H9 (cell line): ENCODE measurements around the gene ANAPC4. TPM values are rescaled to one million over a fixed set of nuclear protein-coding genes. Genes with fewer than 3 reads are reported as not detected.

Source experiments
- DNase-seq: peaks from one replicate; pipeline ENCODE4 v3.0.0-alpha.2; 2017
- H2AFZ ChIP-seq: one replicate; pipeline ENCODE4 v1.6.1; 2013; ENCODE audit warnings: mild to moderate bottlenecking, low read length, control low read depth, moderate library complexity
- H2AK5ac ChIP-seq: 2 replicates; pipeline ENCODE4 v1.6.1; 2013; ENCODE audit warnings: low read length, control low read depth, mixed read lengths; ENCODE audit not compliant: insufficient read length
- H2BK120ac ChIP-seq: one replicate; pipeline ENCODE4 v1.6.1; 2013; ENCODE audit warnings: low read depth, mild to moderate bottlenecking, low read length, control low read depth, inconsistent platforms; ENCODE audit not compliant: poor library complexity, severe bottlenecking
- H2BK12ac ChIP-seq: 2 replicates; pipeline ENCODE4 v1.6.1; 2013; ENCODE audit warnings: low read length, control low read depth, mixed read lengths, low read depth; ENCODE audit not compliant: insufficient read length
- H2BK15ac ChIP-seq: 2 replicates; pipeline ENCODE4 v1.6.1; 2013; ENCODE audit warnings: low read depth, low read length, control low read depth
- H2BK20ac ChIP-seq: one replicate; pipeline ENCODE4 v1.6.1; 2013; ENCODE audit warnings: low read depth, mild to moderate bottlenecking, low read length, control low read depth, inconsistent platforms; ENCODE audit not compliant: poor library complexity, severe bottlenecking
- H2BK5ac ChIP-seq: 2 replicates; pipeline ENCODE4 v1.6.1; 2013; ENCODE audit warnings: low read length, control low read depth, mixed read lengths; ENCODE audit not compliant: insufficient read length
- H3K14ac ChIP-seq: 2 replicates; pipeline ENCODE4 v1.6.1; 2013; ENCODE audit warnings: low read length, control low read depth; ENCODE audit not compliant: insufficient read depth
- H3K18ac ChIP-seq: 2 replicates; pipeline ENCODE4 v1.6.1; 2013; ENCODE audit warnings: low read depth, mild to moderate bottlenecking, mixed read lengths, low read length, control low read depth; ENCODE audit not compliant: insufficient read length
- H3K23ac ChIP-seq: 2 replicates; pipeline ENCODE4 v1.6.1; 2013; ENCODE audit warnings: low read length, control low read depth, mixed read lengths, low read depth; ENCODE audit not compliant: insufficient read length
- H3K23me2 ChIP-seq: 2 replicates; pipeline ENCODE4 v1.6.1; 2013; ENCODE audit warnings: low read depth, mild to moderate bottlenecking, mixed read lengths, low read length, control low read depth; ENCODE audit not compliant: insufficient read length, poor library complexity, severe bottlenecking
- H3K27ac ChIP-seq: 2 replicates; pipeline ENCODE4 v1.5.1; 2013; ENCODE audit warnings: low read length, control low read depth, mixed read lengths, low read depth; ENCODE audit not compliant: insufficient read length
- H3K27me3 ChIP-seq: 2 replicates; pipeline ENCODE4 v1.6.1; 2013; ENCODE audit warnings: low read length, control low read depth, inconsistent platforms; ENCODE audit not compliant: insufficient read depth
- H3K4ac ChIP-seq: 2 replicates; pipeline ENCODE4 v1.6.1; 2013; ENCODE audit warnings: low read depth, mild to moderate bottlenecking, control low read depth, inconsistent platforms, low read length, moderate library complexity
- H3K4me1 ChIP-seq: 2 replicates; pipeline ENCODE4 v1.6.1; 2013; ENCODE audit warnings: low read length, control low read depth, inconsistent platforms; ENCODE audit not compliant: insufficient read depth
- H3K4me2 ChIP-seq: 2 replicates; pipeline ENCODE4 v1.6.1; 2013; ENCODE audit warnings: low read length, control low read depth, mixed read lengths; ENCODE audit not compliant: insufficient read length, insufficient read depth
- H3K56ac ChIP-seq: 2 replicates; pipeline ENCODE4 v1.6.1; 2013; ENCODE audit warnings: low read depth, mild to moderate bottlenecking, mixed read lengths, low read length, control low read depth; ENCODE audit not compliant: insufficient read length
- H3K79me1 ChIP-seq: 2 replicates; pipeline ENCODE4 v1.6.1; 2013; ENCODE audit warnings: low read depth, mild to moderate bottlenecking, moderate library complexity, low read length, control low read depth, inconsistent platforms; ENCODE audit not compliant: insufficient read depth, poor library complexity, severe bottlenecking
- H3K79me2 ChIP-seq: 2 replicates; pipeline ENCODE4 v1.6.1; 2013; ENCODE audit warnings: low read length, control low read depth, inconsistent platforms; ENCODE audit not compliant: insufficient read depth
- H3K9ac ChIP-seq: 2 replicates; pipeline ENCODE4 v1.6.1; 2013; ENCODE audit warnings: low read length, control low read depth, mixed read lengths; ENCODE audit not compliant: insufficient read length; ENCODE audit errors: extremely low read depth
- H3K9me3 ChIP-seq: one replicate; pipeline ENCODE4 v1.6.1; 2013; ENCODE audit warnings: low read depth, low read length, inconsistent platforms; ENCODE audit not compliant: control insufficient read depth
- H3T11ph ChIP-seq: one replicate; pipeline ENCODE4 v1.6.1; 2013; ENCODE audit warnings: mild to moderate bottlenecking, low read length, control low read depth, inconsistent platforms
- H4K20me1 ChIP-seq: one replicate; pipeline ENCODE4 v1.6.1; 2013; ENCODE audit not compliant: control insufficient read depth, insufficient read length, insufficient read depth
- H4K5ac ChIP-seq: 2 replicates; pipeline ENCODE4 v1.6.1; 2013; ENCODE audit warnings: low read depth, mild to moderate bottlenecking, mixed read lengths, low read length, control low read depth; ENCODE audit not compliant: insufficient read length
- H4K8ac ChIP-seq: replicated peaks from 2 replicates; pipeline ENCODE4 v1.6.1; 2013; ENCODE audit warnings: low read length, control low read depth, mixed read lengths, low read depth; ENCODE audit not compliant: insufficient read length
- H4K91ac ChIP-seq: 2 replicates; pipeline ENCODE4 v1.6.1; 2013; ENCODE audit warnings: low read depth, mild to moderate bottlenecking, moderate library complexity, mixed read lengths, low read length, control low read depth; ENCODE audit not compliant: insufficient read length
- H3K27ac Mint-ChIP-seq, 3 experiments: 2 replicates in 2 of 3; 3 replicates in 1 of 3; pipeline ENCODE4 v1.8.0; 2020 to 2021; ENCODE audit warnings: mixed read lengths in 3 of 3, mild to moderate bottlenecking in 1 of 3, moderate library complexity in 1 of 3
- H3K27me3 Mint-ChIP-seq: 2 replicates; pipeline ENCODE4 v1.8.0; 2021; ENCODE audit warnings: low read depth, mild to moderate bottlenecking, moderate library complexity, mixed read lengths
- H3K36me3 Mint-ChIP-seq, 3 experiments: 2 replicates in 2 of 3; 3 replicates in 1 of 3; pipeline ENCODE4 v1.8.0; 2020 to 2021; ENCODE audit warnings: low read depth in 3 of 3, mixed read lengths in 3 of 3; ENCODE audit not compliant: insufficient read depth in 1 of 3
- H3K4me1 Mint-ChIP-seq, 2 experiments: 2 replicates each; pipeline ENCODE4 v1.8.0; 2020; ENCODE audit warnings: mixed read lengths in 2 of 2
- H3K4me3 Mint-ChIP-seq, 2 experiments: 2 replicates in 1 of 2; 3 replicates in 1 of 2; pipeline ENCODE4 v1.8.0; 2020 to 2021; ENCODE audit warnings: mild to moderate bottlenecking in 2 of 2, mixed read lengths in 2 of 2, moderate library complexity in 1 of 2
- H3K9me3 Mint-ChIP-seq, 2 experiments: 2 replicates in 1 of 2; 3 replicates in 1 of 2; pipeline ENCODE4 v1.8.0; 2020; ENCODE audit warnings: mild to moderate bottlenecking in 2 of 2, mixed read lengths in 2 of 2, moderate library complexity in 1 of 2
- CTCF ChIP-seq: fragments of 200-600 bp; sonication (generic); conservative IDR thresholded peaks from 3 replicates; pipeline ENCODE4 v1.8.0; 2021; ENCODE audit warnings: antibody characterized with exemption, mild to moderate bottlenecking
- WGBS: extraction: QIAGEN DNeasy Blood & Tissue Kit; methylation state at CpG from one replicate; pipeline ENCODE4 v1.1.7; 2013; ENCODE audit warnings: missing lambda C conversion rate, low lambda C conversion rate, mixed read lengths; ENCODE audit not compliant: insufficient read length; ENCODE audit errors: extremely low coverage; 5-methylcytosine and 5-hydroxymethylcytosine counted together
- total RNA-seq: library from RNA; stranded (reverse); gene quantifications from 2 replicates; pipeline ENCODE4 v1.2.1, GENCODE V29; 2021

ANAPC4 gene
- total RNA-seq, 1 experiment from 2014 or later: 42.5 TPM

- Histone ChIP-seq H2AK5ac (no peak overlapping the region), H4K5ac (no peak overlapping the region), H2BK12ac (no peak overlapping the region), H4K8ac (no peak overlapping the region), H3T11ph (no peak overlapping the region), H2AFZ (no peak overlapping the region), H3K23me2 (peaks cover 3% of the 10 kb centered on the region), H2BK5ac (no peak overlapping the region), H3K14ac (peak overlapping the region; percentile 70), H2BK15ac (no peak overlapping the region), H3K4me1 (no peaks in the 10 kb centered on the region; the same call in 1 of the 2 replicates), H3K4ac (no peak overlapping the region), H3K4me2 (peak overlapping the region; percentile 66), H3K18ac (no peak overlapping the region), H3K79me2 (peaks cover 11% of the 10 kb centered on the region; the same call in 1 of the 2 replicates), H3K9me3 (no peaks in the 10 kb centered on the region), H3K23ac (no peak overlapping the region), H2BK20ac (no peak overlapping the region), H3K27ac (no peak overlapping the region), H4K91ac (no peak overlapping the region), H3K27me3 (no peaks in the 10 kb centered on the region), H3K9ac (peak overlapping the region; percentile 65), H3K79me1 (no peaks in the 10 kb centered on the region), H2BK120ac (no peak overlapping the region), H3K56ac (no peak overlapping the region), H4K20me1 (no peaks in the 10 kb centered on the region)
- DNase-seq: no peak
- no peak for TF ChIP-seq CTCF
- H3K4me1 Mint-ChIP-seq: peaks cover 13% of the 10 kb centered on the region in 2 experiments
- H3K27me3 Mint-ChIP-seq: no peaks in the 10 kb centered on the region
- no peak overlapping the region for H3K4me3 Mint-ChIP-seq
- peak overlapping the region in 2 of 3 experiments; percentile 52 to 75; a peak in 4 of 7 replicates for H3K27ac Mint-ChIP-seq
- no CpG with 5 or more reads among the region's 18 CpGs for WGBS
- H3K9me3 Mint-ChIP-seq: no peaks in the 10 kb centered on the region
- peaks cover 3 to 18% (median 12%) of the 10 kb centered on the region in 3 experiments; a peak in 5 of 7 replicates for H3K36me3 Mint-ChIP-seq
Measured at GRCh38 chr4:25377572-25378436, 741 bp downstream of the ANAPC4 start.
